ENCODE measurements around the gene SGCG.
"Not testable (repeated sequence)": the region's sequence is repeated elsewhere in the genome, so short reads cannot be mapped to it uniquely, and the experiment has no call there.

The SGCG gene, protein sequence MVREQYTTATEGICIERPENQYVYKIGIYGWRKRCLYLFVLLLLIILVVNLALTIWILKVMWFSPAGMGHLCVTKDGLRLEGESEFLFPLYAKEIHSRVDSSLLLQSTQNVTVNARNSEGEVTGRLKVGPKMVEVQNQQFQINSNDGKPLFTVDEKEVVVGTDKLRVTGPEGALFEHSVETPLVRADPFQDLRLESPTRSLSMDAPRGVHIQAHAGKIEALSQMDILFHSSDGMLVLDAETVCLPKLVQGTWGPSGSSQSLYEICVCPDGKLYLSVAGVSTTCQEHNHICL

DNA sequence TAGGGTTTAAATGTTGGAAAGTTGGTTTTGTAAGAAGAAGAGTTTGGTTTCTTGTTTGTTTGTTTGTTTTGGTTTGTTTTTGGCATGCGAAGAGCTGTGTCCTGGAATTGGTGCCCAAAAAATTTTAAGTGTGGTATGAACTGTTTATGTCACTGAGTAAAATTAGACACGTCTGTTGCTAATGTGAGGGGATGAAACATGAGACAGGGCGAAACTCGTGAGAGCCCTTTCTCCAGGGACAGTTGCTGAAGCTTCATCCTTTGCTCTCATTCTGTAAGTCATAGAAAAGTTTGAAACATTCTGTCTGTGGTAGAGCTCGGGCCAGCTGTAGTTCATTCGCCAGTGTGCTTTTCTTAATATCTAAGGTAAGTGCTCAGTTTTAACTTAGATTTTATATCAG is at the start of gene SGCG:
Gene SGCG, plus strand, starts transcription at position 269 of the 400 bp plus-strand sequence. CDS start 22,716 bp downstream, outside the sequence.
- DNase-seq (ENCODE audit: low read depth), result no peak

DNA sequence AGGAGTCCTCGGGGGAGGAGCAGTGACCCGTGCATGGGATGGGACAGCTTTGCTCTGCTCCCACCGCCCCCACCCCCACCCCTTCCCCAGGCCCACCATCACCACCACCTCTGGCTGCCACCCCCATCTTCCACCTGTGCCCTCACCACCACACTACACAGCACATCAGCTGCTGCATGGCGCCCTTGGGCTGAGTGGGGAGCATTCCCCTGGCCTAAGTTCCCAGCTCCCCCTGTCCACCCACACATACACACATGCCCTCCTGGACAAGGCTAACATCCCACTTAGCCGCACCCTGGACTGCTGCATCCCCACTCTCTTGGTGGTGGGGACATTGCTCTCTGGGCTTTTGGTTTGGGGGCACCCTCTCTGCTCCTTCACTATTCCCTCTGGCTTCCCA is 46.2 kb upstream of the SGCG start:
- no peak for DNase-seq (ENCODE audit: low read depth)

DNA sequence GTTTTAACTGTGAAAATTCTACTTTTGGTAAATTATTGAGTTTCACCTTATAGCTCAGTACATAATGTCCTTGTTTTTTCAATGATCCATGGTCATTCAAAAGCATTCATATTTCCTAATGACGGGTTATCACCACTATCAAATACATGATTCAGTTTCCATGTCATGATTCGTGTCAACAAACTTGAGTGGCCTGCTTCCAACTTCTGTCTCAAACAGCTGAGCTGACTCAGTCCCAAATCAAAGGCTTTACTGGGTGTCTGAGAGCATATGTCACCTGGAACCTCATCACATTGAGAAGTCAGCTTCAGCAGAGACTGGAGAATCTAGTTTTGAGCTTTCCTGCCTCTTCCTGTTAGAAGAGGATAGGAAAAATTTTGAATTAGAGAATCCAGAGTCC is 40.3 kb upstream of the SGCG start:
- DNase-seq (ENCODE audit: low read depth), result no peak

DNA sequence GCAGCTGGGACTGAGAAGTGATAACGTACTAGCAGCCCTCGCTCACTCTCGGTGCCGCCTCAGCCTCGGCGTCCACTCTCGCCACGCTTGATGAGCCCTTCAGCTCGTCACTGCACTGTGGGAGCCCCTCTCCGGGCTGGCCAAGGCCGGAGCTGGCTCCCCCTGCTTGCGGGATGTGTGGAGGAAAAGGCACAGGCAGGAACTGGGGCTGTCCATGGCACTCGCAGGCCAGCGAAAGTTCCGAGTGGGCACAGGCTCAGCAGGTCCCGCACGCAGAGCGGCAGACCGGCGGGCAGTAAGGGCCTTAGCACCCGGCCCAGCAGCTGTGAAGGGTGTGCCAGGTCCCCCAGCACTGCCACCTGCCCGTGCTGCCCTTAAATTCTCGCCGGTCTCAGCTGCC is 38.8 kb upstream of the SGCG start:
- no peak for DNase-seq (ENCODE audit: low read depth)

DNA sequence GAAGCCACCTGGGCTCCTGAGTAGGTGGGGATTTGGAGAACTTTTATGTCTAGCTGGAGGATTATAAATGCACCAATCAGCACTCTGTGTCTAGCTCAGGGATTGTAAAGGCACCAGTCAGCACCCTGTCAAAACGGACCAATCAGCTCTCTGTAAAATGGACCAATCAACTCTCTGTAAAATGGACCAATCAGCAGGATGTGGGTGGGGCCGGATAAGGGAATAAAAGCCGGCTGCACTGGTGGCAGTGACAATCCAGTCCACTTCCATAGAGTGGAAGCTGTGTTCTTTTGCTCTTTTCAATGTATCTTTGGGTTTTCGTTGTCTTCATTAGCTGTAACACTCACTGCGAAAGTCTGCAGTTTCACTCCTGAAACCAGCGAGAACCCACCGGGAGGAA is 38.2 kb upstream of the SGCG start:
- DNase-seq (ENCODE audit: low read depth), result not testable (repeated sequence)

DNA sequence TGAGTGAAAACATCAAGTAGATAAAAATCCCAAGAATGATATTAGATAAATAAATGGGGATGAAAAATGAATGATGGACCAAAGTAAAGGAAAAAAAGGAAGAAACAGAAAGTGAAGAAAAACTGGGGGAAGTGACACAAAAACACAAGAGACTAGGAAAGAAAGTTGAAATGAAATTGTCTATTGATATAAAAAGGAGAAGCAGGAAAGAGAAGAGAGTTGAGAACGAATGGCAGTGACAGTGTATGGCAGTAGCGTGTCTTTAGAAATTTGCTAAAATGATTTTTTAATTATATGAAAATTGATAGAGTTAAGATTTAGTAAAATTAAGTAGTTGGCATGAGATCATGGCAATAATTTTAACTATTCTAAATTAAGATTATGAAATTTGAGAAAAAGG is 36.3 kb upstream of the SGCG start:
- no peak for DNase-seq (ENCODE audit: low read depth)

DNA sequence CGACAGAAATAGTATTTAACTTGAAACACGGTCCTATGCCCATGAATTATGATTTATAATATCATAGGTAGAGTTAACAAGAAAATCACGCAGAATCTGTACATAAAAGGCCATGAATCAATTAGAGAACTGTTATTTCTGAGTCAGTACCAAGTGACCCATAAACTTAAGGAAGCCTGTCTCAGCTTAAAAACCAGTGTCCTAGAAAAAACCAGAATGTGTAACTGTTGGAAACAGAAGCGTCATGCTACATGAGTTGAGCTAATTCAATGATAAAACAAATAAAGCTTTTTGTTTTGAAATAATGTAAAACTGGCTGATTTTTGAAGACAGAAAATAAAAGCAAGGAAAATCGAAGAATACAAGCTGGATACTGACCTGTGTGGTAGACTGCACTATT is 34.8 kb upstream of the SGCG start:
- no peak for DNase-seq (ENCODE audit: low read depth)

DNA sequence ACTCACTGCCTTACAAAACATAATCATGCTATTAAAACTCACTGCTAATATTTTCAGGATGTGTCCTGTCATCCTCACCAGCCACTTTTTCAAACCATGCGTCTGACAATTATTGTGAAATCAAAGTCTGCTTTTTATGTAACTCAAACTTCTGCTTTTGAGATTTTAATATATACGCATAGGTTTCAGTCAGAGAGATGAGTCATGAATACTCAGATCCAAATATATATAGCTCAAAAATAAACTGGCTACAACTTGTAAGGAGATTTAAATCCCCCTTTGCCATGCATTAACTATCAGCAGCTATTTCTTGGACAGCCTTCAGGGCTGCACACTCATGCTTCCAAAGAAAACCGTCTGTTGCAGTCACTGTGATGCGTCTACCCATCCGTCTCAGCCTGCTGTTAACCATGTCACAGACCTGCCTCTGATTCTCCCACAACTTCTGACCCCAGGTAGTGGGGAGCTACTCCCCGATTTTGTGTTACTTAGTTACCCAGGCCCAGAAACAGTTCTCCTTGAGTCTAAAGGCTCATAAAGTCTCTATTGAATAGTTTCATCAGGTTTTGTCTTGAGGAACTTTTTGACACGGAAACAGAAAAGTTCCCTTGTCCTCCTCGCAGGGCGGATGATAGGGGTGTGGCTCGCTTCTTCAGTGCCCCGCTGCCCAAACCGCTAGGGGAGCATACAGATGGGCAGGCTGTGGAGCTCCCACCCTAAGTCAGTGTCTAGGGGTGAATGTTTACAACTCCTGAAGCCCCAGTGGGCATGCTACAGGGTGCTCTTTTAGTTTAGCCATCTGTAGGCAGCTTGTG is 33.8 kb upstream of the SGCG start:
- no peak for DNase-seq (ENCODE audit: low read depth)

DNA sequence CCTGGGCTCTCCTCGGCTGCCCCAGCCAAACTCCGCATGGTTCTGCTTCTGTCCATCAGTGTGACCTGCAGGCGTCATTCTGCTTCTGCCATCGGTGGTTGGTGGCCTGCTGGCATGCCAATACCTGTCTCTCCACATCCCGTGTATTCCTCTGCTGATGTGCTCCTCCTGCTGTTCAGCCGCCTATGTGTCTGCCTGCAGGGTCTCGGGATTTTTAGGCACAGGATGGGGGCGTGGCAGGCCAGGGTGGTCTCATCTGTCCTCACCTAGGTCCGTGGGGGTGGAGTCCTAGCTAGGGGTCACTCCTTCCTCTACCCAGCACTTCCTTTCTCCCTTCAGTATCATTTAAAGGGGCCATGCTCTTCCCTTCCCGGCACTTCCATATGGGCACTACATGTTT is 33.0 kb upstream of the SGCG start:
- DNase-seq (ENCODE audit: low read depth), result no peak

DNA sequence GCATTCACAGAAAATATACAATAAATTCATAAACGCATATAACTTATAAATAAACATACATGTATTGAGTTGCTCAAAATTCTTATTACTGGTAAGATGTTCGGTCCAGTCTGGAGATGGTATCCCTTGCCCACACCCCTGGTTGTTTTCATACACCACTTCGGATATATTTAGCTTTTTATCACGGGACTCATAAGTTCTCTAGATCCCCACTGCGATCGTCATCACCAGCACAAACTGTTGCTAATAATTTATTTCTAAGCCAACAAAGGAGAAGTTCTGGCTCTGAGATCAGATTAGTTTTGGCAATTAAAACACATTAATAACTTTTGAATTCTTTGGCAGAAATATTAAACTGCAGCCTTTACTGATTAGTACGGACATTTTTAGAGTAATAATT is 23.0 kb upstream of the SGCG start:
- no peak for DNase-seq (ENCODE audit: low read depth)

DNA sequence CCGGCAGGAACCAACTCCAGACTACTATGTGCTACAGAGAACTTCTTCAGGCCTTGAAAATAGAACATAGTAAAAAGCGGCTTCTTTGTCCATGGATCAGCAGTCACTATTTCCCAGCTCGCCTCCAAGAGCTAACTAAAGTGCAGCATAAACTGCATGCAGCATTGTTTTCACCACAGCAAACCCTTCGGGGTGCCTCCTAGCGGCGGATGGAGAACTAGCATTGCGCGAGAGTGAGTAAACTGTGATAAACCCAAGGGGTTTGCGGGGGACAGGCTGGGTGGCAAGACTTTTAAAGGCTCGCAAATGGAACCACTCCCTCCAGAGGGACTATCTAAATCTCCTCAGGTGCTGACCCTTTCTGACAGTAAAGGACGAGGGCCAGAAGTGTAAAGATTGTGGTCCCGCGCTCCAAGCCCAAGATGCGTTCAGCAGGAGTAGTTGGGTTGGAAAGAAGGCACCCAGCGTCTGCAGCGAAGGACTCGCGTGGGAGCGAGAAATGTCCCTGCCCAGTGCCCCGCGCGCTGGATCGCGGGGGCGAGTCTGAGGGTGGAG is 21.5 kb upstream of the SGCG start:
- no peak for DNase-seq (ENCODE audit: low read depth)

DNA sequence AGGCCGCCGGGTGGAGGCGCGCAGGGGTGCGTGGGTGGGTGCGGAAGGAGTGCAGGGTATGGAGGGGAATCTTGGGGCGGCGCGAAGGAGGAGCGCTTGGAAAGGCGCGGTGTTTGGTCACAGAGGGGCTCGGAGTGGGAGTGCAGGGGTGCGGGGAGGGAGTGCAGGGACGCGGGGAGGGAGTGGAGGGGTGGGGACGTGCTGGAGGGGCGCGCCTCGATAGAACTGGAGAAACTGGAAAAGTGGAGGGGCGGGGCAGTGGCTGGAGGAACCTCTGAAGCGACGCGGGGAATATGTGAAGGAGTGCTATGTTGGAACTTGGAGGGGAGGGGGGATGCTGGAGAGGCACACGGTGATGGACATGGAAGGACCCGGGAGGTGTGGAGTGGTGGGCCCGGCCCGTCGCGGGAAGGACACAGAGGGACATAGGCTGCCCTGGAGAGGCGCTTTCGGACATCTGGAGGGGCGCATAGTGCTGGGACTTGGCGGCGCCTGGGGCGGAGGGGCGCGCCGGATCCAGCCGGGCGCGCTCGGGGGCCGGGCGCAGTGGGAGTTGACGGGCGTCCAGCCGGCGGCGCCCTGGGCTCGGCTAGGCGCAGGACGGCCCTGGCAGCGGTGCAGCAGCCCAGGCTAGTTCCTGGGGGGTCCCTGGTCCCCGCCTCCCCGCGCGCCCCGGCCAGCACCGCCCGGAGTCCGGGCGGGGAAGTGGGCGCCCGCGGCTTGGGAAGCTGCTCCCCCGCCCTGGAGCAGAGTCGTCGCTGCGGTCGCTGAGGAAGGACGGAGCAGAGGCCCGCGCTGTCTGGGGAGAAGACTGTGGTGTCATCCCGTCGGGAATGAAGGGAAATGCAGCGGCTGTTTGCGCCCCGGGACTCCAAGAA is 20.8 kb upstream of the SGCG start:
- DNase-seq (ENCODE audit: low read depth), result no peak

DNA sequence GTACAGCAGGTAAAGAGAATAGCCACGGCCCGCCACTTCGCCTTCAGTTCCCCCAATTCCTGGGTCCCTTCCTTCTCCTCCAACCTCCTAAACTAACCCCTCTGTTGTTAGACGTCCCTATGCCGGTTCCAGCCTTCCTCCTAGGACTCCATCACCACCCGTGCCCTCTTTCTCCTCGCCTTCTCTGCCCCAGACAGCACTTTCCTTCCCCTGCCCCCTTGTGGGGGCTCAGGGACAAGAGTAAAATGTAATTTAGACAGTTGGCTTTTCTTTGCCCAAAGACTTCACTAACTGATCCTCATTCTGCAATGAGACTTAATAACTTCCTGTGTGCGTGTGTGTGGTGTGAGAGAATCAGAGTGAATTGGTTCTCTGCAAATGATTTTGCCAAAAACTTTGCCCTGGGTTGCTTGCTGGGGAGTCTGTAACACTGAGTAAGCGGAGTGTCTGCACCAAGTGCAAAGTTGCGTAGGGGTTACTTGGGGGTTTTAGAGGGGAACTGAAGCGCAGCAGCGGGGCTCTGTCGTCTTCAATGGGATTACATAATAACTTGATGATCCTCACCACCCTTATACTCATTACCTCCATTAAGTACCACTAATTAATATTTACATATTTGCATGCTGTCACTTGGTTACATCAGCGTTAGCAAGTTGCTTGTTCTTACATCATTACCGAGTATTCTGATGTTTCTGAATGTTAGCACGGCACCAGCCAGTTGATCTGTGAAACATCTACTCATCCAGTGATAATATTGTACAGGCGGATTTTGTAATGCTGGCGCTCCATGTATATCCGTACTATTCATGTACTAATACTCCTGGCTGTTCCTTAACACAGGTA is 19.9 kb upstream of the SGCG start:
- no peak for DNase-seq (ENCODE audit: low read depth)

DNA sequence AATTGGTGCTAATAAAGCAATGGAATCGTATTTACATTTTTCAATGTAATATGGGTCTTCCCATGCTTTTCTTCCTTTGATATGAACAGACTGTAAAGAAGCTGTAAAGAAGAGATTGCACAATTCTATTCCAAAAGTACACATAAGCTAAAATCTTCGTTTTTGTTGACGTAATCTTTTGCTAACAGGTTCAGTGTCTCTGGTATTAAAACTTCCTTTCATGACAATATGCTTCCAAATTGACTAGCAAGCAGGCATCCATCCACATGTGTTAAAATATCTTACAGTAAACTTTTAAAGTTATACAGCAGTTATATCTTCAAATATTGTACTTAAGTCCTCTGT is 19.3 kb upstream of the SGCG start:
- DNase-seq (ENCODE audit: low read depth), result no peak

DNA sequence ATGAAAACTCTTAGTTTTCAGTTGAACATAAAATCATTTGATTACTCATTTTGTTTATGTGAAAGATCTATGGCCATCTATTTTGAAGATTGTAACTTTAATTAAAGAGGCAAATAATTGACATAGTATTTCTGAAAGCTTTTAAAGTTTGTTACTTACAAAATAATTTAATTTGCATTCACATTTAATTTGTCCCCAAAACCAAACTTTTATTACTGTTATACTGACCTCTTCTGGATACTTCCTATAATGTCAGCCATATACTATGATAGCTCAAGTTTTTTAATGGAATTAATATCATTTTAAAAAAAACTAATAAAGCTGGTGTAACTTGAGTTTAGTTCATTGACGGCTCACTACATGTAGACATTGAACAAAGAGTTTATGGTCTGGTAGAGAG is 4.9 kb upstream of the SGCG start:
- no peak for DNase-seq (ENCODE audit: low read depth)

DNA sequence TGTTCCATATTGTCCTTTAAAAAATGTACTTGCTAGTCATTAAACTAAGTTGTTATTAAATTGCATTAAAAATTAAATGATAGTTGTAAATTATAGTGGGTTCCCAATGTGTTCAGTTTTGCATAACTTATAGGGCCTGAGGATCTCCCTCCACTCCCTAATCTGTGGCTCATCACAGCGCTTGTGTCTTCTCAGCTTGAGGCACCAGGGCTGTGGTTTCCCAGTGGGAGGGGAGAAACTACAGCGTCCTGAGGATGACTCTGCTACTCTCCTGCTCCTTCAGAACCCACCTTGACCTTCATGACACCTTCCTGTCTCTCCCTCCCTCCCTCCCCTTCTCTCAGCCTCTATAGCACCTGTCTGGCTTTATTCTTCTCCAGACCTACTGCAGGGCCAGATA is 1.4 kb downstream of the SGCG start:
- no peak for DNase-seq (ENCODE audit: low read depth)

DNA sequence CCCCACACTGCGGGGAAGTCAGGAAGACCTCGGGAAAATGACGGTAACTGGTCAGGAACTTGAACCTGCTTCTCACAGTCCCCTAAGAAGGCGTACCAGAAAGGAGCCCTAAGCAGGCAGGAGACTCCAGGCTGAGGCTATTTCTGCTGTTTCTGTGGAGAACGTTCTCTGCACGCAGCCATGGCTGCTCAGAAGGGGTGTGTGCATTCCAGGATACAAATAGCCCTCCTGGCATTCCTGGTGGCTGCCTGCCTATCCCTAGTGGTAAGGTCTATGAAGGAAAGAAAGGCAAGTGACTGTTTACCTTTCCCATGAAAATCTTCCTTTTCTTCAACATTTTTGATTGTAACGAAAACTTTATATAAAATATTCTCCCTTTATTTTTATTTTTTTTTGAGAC is 2.5 kb downstream of the SGCG start:
- no peak for DNase-seq (ENCODE audit: low read depth)

DNA sequence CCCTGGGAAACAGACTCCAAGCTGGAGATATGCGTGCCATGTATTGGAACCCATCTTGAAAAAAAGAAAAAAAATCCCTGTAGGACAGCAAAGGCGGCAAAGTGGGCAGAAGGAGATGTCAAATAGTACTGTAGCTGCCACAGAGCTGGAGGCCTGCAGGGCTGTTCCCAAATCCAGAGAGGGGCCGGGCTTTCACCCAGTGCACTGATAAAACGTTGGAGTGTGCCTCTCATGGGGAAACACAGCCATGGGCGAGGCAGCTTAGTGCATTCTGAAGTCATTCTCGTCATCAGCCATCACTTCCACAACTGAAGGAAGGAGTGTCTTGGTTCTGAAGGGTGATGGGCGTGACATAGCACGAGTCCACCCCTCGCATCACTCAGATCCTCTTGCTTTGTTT is 4.8 kb downstream of the SGCG start:
- no peak for DNase-seq (ENCODE audit: low read depth)

DNA sequence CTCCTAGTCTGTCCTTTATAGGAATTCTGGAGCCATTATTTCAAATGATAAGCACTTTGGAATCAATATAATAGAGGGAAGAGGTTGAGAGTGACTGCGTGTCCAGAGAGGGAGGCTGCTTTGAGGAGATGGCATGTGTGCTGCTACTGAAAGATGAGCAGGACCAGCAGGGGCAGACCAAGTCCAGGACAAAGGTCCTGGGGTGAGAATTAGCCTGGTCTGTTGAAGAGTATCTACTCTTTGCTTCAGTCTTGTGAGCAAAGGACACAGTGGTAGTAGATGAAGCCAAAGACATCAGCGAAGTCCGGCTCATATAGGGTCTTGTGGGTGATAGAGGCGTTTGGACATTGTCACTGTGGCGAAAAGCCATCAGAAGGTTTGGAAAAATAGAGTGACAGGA is 21.1 kb downstream of the SGCG start:
- no peak for DNase-seq (ENCODE audit: low read depth)

DNA sequence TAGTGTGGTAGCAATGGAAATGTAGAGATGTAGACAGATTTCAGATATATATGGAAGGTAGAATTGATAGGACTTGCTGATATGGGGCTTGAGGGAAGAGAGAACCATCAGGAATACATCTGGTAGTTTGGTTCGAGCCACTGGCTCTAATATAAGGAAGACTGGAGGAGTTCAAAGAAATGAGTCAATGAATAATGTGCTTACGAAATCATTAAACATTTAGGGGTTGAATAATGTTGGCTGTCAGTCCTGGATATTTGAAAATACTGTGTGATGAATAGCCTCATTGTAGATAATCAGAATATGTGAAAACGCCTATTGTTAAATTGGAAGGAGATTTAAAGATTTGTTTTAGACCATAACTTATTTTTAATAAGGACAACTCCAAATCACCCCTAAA is 21.6 kb downstream of the SGCG start:
- no peak for DNase-seq (ENCODE audit: low read depth)

DNA sequence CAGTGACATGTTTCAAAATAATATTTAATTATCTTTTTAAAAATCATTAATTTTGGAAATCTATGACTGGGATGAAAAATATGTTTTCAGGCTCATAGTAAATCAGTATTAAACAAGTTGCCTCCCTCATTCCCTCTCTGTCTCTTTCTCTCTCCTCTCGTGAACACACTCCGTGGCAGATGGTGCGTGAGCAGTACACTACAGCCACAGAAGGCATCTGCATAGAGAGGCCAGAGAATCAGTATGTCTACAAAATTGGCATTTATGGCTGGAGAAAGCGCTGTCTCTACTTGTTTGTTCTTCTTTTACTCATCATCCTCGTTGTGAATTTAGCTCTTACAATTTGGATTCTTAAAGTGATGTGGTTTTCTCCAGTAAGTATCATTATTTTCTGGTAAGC is 22.7 kb downstream of the SGCG start:
- DNase-seq (ENCODE audit: low read depth), result no peak

DNA sequence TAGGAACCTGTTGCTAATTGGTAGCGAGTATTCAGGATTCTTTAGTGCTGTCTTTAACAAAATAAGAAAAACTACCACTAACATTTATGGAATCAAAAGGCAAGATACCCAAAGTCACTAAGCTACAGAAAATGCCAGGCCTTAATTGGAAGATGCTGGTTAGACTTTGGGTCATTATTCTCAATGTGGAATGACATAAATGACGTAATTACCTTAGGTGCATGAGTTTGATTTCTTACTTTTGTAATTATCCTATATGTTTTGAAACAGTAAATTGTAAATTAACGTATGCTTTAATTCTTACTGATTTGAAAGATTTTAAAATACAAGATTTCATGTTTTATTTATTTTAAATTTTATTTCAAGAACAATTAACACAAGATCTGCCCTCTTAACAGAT is 25.0 kb downstream of the SGCG start:
- no peak for DNase-seq (ENCODE audit: low read depth)

Data from activated T-helper 1 cell treated with Interleukin-2 at 50 U/mL for 16 hours (primary cell).